Psoas muscle (tissue), 8 donors: ENCODE results near the gene TBC1D32. TPM values are rescaled to one million over a fixed set of nuclear protein-coding genes. Genes with fewer than 3 reads are reported as not detected.

Source experiments
- ATAC-seq, 4 donors: fragments of 200-7000 bp; cut with Tn5 transposase; one replicate each; pipeline ENCODE4 v1.9.1; 2020; ENCODE audit warnings: moderate library complexity in 3 of 4, mild to moderate bottlenecking in 2 of 4
- DNase-seq, 2 donors: peaks; one replicate each; pipeline ENCODE4 v3.0.0-alpha.2; 2020
- H3K27ac ChIP-seq: fragments of 200-600 bp; one replicate; pipeline ENCODE4 v1.8.0; 2022
- H3K27me3 ChIP-seq, 3 donors: fragments of 200-600 bp in 1 of 3; one replicate each; pipeline versions ENCODE4 v1.6.1 to v1.8.0; 2013 to 2022; ENCODE audit warnings: low read length in 2 of 3, mild to moderate bottlenecking in 2 of 3, moderate library complexity in 1 of 3; ENCODE audit not compliant: insufficient read depth in 3 of 3
- H3K36me3 ChIP-seq, 2 donors: fragments of 200-600 bp in 1 of 2; one replicate each; pipeline versions ENCODE4 v1.6.1 to v1.8.0; 2013 to 2022; ENCODE audit warnings: low read depth in 1 of 2, mild to moderate bottlenecking in 1 of 2, moderate library complexity in 1 of 2; ENCODE audit not compliant: insufficient read depth in 1 of 2
- H3K4me1 ChIP-seq: fragments of 200-600 bp; one replicate; pipeline ENCODE4 v1.8.0; 2022
- H3K4me3 ChIP-seq: fragments of 200-600 bp; one replicate; pipeline ENCODE4 v1.8.0; 2022; ENCODE audit warnings: mild to moderate bottlenecking
- H3K9me3 ChIP-seq: fragments of 200-600 bp; one replicate; pipeline ENCODE4 v1.8.0; 2022
- WGBS, 3 donors: extraction: QIAGEN DNeasy Blood & Tissue Kit; methylation state at CpG; one replicate each; pipeline versions ENCODE4 v1.1.6 to v1.1.7; 2013; 5-methylcytosine and 5-hydroxymethylcytosine counted together
- intact Hi-C, 2 donors: fragments of 100-400 bp; cut with DNase I; formaldehyde crosslinking; loops; one replicate each; pipeline versions ENCODE4 v1.11.0 to v1.14.2; 2022
- polyA plus RNA-seq, 3 donors: library from polyadenylated mRNA; stranded (reverse); fragments of 200-250 nt; gene quantifications; one replicate each; pipeline ENCODE4 v1.2.3, GENCODE V29; 2013
- total RNA-seq, 4 donors: library from RNA; stranded (reverse); fragmentation: NEBNext Ultra II Directional in 2 of 4; extraction: Animal tissue kit (Norgen Biotek cat#: 25700) in 2 of 4; gene quantifications; one replicate each; pipeline versions ENCODE4 v1.2.1 to v1.2.4, GENCODE V29; 2021 to 2023
- TF ChIP-seq, protein P1 (sequence below): fragments of 200-600 bp; IDR thresholded peaks from one replicate; pipeline ENCODE4 v1.8.0; 2022; ENCODE audit warnings: antibody characterized with exemption
- donor health status: healthy with polysubstance abuse.
- donor health status: DM: no; HTN: no; CAD: no; lungs with moderate emphysema.
- donor health status: Bipolar disorder and iron deficiency.
- donor health status: healthy.
- donor health status: DM: yes; HTN: yes; CAD: no.
- donor health status: DM: no; HTN: no; CAD: no.
- donor health status: DM: no; HTN: no; CAD: no.
- donor health status: DM: yes; HTN: yes; CAD: no.

TBC1D32 gene
- total and polyA plus RNA-seq, 7 donors: 0.29 to 1.8 (median 0.45) TPM

DNA sequence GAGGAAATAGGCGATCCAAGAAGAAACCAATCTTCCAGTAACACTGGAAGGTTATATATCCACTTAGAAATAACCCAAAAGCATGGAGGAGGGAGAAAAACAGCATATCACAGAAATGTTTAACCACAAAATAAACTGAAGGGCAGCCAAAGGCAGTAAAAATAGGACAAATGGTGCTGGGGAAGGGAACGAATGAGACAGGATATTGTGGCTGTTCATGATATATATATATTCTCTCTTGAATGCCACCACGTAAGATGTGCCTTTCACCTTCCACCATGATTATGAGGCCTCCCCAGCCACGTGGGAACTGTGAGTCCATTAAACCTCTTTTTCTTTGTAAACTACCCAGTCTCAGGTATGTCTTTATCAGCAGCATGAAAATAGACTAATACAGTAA is 162.4 kb downstream of the TBC1D32 start:
- no peak overlapping the region for H3K4me3 ChIP-seq
- H3K4me1 ChIP-seq: no peaks in the 10 kb centered on the region
- DNase-seq (no peak), ATAC-seq (no peak)
- no peak overlapping the region for H3K27ac ChIP-seq
- WGBS, 3 donors: 72 to 89% (median 81%) methylated on average over 4 of the region's 4 CpGs
- TF ChIP-seq, protein P1, sequence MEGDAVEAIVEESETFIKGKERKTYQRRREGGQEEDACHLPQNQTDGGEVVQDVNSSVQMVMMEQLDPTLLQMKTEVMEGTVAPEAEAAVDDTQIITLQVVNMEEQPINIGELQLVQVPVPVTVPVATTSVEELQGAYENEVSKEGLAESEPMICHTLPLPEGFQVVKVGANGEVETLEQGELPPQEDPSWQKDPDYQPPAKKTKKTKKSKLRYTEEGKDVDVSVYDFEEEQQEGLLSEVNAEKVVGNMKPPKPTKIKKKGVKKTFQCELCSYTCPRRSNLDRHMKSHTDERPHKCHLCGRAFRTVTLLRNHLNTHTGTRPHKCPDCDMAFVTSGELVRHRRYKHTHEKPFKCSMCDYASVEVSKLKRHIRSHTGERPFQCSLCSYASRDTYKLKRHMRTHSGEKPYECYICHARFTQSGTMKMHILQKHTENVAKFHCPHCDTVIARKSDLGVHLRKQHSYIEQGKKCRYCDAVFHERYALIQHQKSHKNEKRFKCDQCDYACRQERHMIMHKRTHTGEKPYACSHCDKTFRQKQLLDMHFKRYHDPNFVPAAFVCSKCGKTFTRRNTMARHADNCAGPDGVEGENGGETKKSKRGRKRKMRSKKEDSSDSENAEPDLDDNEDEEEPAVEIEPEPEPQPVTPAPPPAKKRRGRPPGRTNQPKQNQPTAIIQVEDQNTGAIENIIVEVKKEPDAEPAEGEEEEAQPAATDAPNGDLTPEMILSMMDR: no peak
- no peaks in the 10 kb centered on the region for H3K36me3 ChIP-seq
- H3K9me3 ChIP-seq: no peaks in the 10 kb centered on the region
- no peaks in the 10 kb centered on the region for H3K27me3 ChIP-seq
- intact Hi-C loops: no loop called here

DNA sequence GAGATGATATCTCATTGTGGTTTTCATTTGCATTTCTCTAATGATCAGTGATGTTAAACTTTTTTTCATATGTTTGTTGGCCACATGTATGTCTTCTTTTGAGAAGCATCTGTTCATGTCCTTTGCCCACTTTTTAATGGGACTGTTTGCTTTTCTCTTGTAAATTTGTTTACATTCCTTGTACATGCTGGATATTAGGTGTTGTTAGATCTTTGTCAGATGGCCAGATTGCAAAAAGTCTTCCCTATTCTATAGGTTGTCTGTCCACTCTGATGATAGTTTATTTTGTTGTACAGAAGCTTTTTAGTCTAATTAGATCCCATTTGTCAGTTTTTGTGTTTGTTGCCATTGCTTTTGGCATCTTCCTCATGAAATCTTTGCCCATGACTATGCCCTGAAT is 172.4 kb downstream of the TBC1D32 start:
- Histone ChIP-seq H3K4me3 (no peak overlapping the region), H3K9me3 (no peaks in the 10 kb centered on the region), H3K4me1 (no peaks in the 10 kb centered on the region), H3K36me3 (no peaks in the 10 kb centered on the region), H3K27ac (no peak overlapping the region), H3K27me3 (no peaks in the 10 kb centered on the region)
- ATAC-seq (no peak), DNase-seq (no peak)
- intact Hi-C loops: loop anchor here in 1 of 2 donors (5.0 kb wide), 1 partner anchor 595 kb away; no protein-coding TSS in a partner anchor
- TF ChIP-seq, protein P1: no peak

DNA sequence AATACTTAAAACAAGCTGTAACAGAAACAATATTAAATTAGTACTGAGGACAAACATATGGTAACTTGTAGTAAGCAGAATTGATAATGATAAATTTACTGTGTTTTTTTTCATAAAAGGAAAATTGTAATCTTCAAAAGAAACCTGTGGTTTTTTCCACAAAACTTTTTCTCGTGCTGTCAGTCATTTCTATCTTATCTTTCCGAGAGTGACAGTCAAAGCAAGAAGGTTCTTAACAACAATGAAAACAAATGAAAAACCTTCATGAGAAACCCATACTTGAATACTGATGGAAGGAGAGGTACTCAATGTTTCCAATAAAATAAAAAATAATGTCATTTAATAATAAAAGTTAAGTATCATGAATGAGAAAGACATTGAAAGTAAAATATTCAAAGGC is 174.0 kb downstream of the TBC1D32 start:
- 97 to 98% (median 97%) methylated on average over 2 of the region's 2 CpGs for WGBS, 3 donors
- intact Hi-C loops: loop anchor here in 1 of 2 donors (5.0 kb wide), 1 partner anchor 593 kb away; no protein-coding TSS in a partner anchor

DNA sequence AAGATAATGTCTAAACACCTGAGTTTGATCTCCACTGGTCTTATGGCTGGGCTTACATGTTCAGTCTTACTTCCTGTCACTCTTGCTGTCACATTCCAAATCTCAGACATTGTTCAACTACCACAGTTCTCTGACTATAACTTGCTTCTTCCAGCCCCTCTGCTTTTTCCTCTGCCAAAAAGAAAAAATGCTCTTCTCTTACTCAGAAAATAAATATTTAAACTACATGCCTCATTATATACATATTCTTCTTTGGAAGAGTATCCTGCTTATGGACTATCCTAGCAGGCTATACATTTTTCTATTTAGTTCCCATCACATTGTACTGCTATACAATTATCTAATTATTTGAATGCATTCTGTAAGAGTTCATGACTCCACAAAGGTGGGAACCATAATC is 175.4 kb downstream of the TBC1D32 start:
- ATAC-seq (no peak), DNase-seq (no peak)
- no peaks in the 10 kb centered on the region for H3K9me3 ChIP-seq
- TF ChIP-seq, protein P1: no peak
- no peaks in the 10 kb centered on the region for H3K4me1 ChIP-seq
- no peaks in the 10 kb centered on the region for H3K27me3 ChIP-seq
- H3K27ac ChIP-seq: no peak overlapping the region
- H3K4me3 ChIP-seq: no peak overlapping the region
- no peaks in the 10 kb centered on the region for H3K36me3 ChIP-seq
- intact Hi-C loops: no loop called here

More for the DNA sequence above, 174.0 kb downstream of the TBC1D32 start:
- Histone ChIP-seq H3K4me3 (no peak overlapping the region), H3K36me3 (no peaks in the 10 kb centered on the region), H3K4me1 (no peaks in the 10 kb centered on the region), H3K27me3 (no peaks in the 10 kb centered on the region), H3K27ac (no peak overlapping the region), H3K9me3 (no peaks in the 10 kb centered on the region)
- DNase-seq (no peak), ATAC-seq (no peak)
- TF ChIP-seq, protein P1: no peak

DNA sequence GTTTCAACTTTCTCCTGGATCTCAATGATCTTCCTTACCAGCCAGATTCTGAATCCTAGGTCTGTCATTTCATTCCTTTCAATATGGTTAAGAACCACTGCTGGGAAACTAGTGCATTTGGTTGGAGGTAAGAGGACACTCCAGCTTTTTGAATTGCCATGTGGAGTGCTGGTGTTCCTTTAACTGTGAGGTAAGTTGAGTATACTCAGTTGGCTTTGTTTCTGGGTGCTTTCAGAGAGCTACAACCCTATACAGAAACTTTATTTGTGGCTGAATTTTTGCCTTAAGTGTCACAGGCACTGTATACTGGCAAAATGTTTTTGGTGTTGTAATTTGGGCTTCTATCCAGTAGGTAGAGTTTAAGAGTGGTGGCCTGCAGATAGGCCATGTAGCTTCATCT is 175.8 kb downstream of the TBC1D32 start:
- H3K27me3 ChIP-seq: no peaks in the 10 kb centered on the region
- H3K36me3 ChIP-seq: no peaks in the 10 kb centered on the region
- no peak overlapping the region for H3K27ac ChIP-seq
- ATAC-seq (no peak), DNase-seq (no peak)
- no peak overlapping the region for H3K4me3 ChIP-seq
- TF ChIP-seq, protein P1: no peak
- intact Hi-C loops: no loop called here
- no peaks in the 10 kb centered on the region for H3K9me3 ChIP-seq
- H3K4me1 ChIP-seq: no peaks in the 10 kb centered on the region
